HepG2 (cell line): Measurements from ENCODE around the gene NLRC3. TPM values are rescaled to one million over a fixed set of nuclear protein-coding genes. Genes with fewer than 3 reads are reported as not detected.

Source experiments
- ETV6 ChIP-seq: sonication (generic); formaldehyde crosslinking; conservative IDR thresholded peaks from 2 replicates; pipeline ENCODE4 v1.4.0; 2020; ENCODE audit warnings: missing genetic modification reagents
- FOSL2 ChIP-seq: sonication (generic); formaldehyde crosslinking; IDR thresholded peaks from 2 replicates; pipeline ENCODE4 v1.4.0; 2020; ENCODE audit warnings: missing genetic modification reagents
- FOXK2 ChIP-seq: fragments of 450-650 bp; IDR thresholded peaks from 2 replicates; pipeline ENCODE4 v1.6.1; 2016
- HNRNPL ChIP-seq: fragments of 200-400 bp; formaldehyde crosslinking; IDR thresholded peaks from 2 replicates; pipeline ENCODE4 v1.6.1; 2017; ENCODE audit warnings: mild to moderate bottlenecking, low read depth, low read length
- IRF2 ChIP-seq: IDR thresholded peaks from 2 replicates; pipeline ENCODE4 v1.6.1; 2018; ENCODE audit warnings: missing genetic modification reagents, missing compliant biosample characterization
- KMT2A ChIP-seq: sonication (generic); formaldehyde crosslinking; IDR thresholded peaks from 2 replicates; pipeline ENCODE4 v1.4.0; 2020; ENCODE audit warnings: missing genetic modification reagents
- MXD4 ChIP-seq: IDR thresholded peaks from 2 replicates; pipeline ENCODE4 v1.6.1; 2016; ENCODE audit warnings: mild to moderate bottlenecking, missing biosample characterization, missing genetic modification reagents
- NONO ChIP-seq, 2 experiments: fragments of 450-650 bp in 1 of 2; sonication (generic) in 1 of 2; formaldehyde crosslinking in 1 of 2; IDR thresholded peaks in 1 of 2; conservative IDR thresholded peaks in 1 of 2; 2 replicates each; pipeline versions ENCODE4 v1.6.1 to v1.8.0; 2017 to 2022; ENCODE audit warnings: mild to moderate bottlenecking in 1 of 2, missing genetic modification reagents in 1 of 2, moderate library complexity in 1 of 2
- NR2F1 ChIP-seq, 2 experiments: fragments of 450-650 bp in 1 of 2; formaldehyde crosslinking in 1 of 2; IDR thresholded peaks; 2 replicates each; pipeline versions ENCODE4 v1.5.0 to v1.6.1; 2016 to 2020; ENCODE audit warnings: mild to moderate bottlenecking in 1 of 2, missing compliant biosample characterization in 1 of 2, missing genetic modification reagents in 1 of 2, moderate library complexity in 1 of 2
- SOX5 ChIP-seq: IDR thresholded peaks from 2 replicates; pipeline ENCODE4 v1.6.1; 2016; ENCODE audit warnings: borderline replicate concordance
- TARDBP ChIP-seq: sonication (generic); formaldehyde crosslinking; IDR thresholded peaks from 2 replicates; pipeline ENCODE4 v1.8.0; 2022; ENCODE audit warnings: mild to moderate bottlenecking, missing genetic modification reagents
- TEAD2 ChIP-seq: sonication (generic); formaldehyde crosslinking; IDR thresholded peaks from 2 replicates; pipeline ENCODE4 v1.9.0; 2021; ENCODE audit warnings: missing genetic modification reagents
- ZBTB3 ChIP-seq: sonication (generic); formaldehyde crosslinking; IDR thresholded peaks from 2 replicates; pipeline ENCODE4 v1.4.0; 2020; ENCODE audit warnings: low read depth, mild to moderate bottlenecking, moderate library complexity, missing genetic modification reagents, borderline replicate concordance
- ZNF205 ChIP-seq: IDR thresholded peaks from 2 replicates; pipeline ENCODE4 v1.6.1; 2018; ENCODE audit warnings: missing biosample characterization, missing genetic modification reagents
- ZNF251 ChIP-seq: sonication (generic); formaldehyde crosslinking; IDR thresholded peaks from 2 replicates; pipeline ENCODE4 v1.9.0; 2021; ENCODE audit warnings: mild to moderate bottlenecking, missing genetic modification reagents
- ZNF256 ChIP-seq: sonication (generic); formaldehyde crosslinking; conservative IDR thresholded peaks from 2 replicates; pipeline ENCODE4 v1.4.0; 2020; ENCODE audit warnings: missing genetic modification reagents
- ZNF343 ChIP-seq: sonication (generic); formaldehyde crosslinking; IDR thresholded peaks from 2 replicates; pipeline ENCODE4 v1.4.0; 2020; ENCODE audit warnings: mild to moderate bottlenecking, missing genetic modification reagents
- ZNF451 ChIP-seq: sonication (generic); formaldehyde crosslinking; IDR thresholded peaks from 2 replicates; pipeline ENCODE4 v1.5.0; 2020; ENCODE audit warnings: mild to moderate bottlenecking, missing genetic modification reagents
- ZNF556 ChIP-seq: sonication (generic); formaldehyde crosslinking; IDR thresholded peaks from 2 replicates; pipeline ENCODE4 v1.4.0; 2020; ENCODE audit warnings: mild to moderate bottlenecking, missing genetic modification reagents, borderline replicate concordance
- ZNF563 ChIP-seq: sonication (generic); formaldehyde crosslinking; IDR thresholded peaks from 2 replicates; pipeline ENCODE4 v1.8.0; 2022; ENCODE audit warnings: mild to moderate bottlenecking, moderate library complexity, missing genetic modification reagents
- ZSCAN30 ChIP-seq: sonication (generic); formaldehyde crosslinking; IDR thresholded peaks from 2 replicates; pipeline ENCODE4 v1.5.0; 2020; ENCODE audit warnings: mild to moderate bottlenecking, missing genetic modification reagents
- ZSCAN9 ChIP-seq: IDR thresholded peaks from 2 replicates; pipeline ENCODE4 v1.6.1; 2016; ENCODE audit warnings: borderline replicate concordance
- polyA plus RNA-seq, 8 experiments: library from polyadenylated mRNA; depleted of rRNA in 3 of 8; stranded (reverse) in 7 of 8; unstranded in 1 of 8; fragments of >200 nt; fragmentation: Illumina TruSeq in 4 of 8; extraction: Trizol in 4 of 8; gene quantifications; 2 replicates each; pipeline versions ENCODE4 v1.2.1 to v1.2.3, GENCODE V29; 2011 to 2016; ENCODE audit warnings: low read depth in 4 of 8, missing spikeins in 1 of 8, mixed read lengths in 1 of 8; ENCODE audit not compliant: insufficient read depth in 1 of 8
- total RNA-seq, 5 experiments: library from RNA; depleted of rRNA; stranded (reverse); fragments of >200 nt; fragmentation: Illumina TruSeq; extraction: Trizol; gene quantifications; 2 replicates each; pipeline ENCODE4 v1.2.3, GENCODE V29; 2016; ENCODE audit warnings: low read depth in 1 of 5
- TF ChIP-seq, protein P1 (sequence below): sonication (generic); formaldehyde crosslinking; IDR thresholded peaks from 2 replicates; pipeline ENCODE4 v1.5.0; 2020; ENCODE audit warnings: missing genetic modification reagents, mild to moderate bottlenecking, borderline replicate concordance
- TF ChIP-seq, protein P2 (sequence below): IDR thresholded peaks from 2 replicates; pipeline ENCODE4 v1.6.1; 2016; ENCODE audit warnings: missing compliant biosample characterization, missing genetic modification reagents, borderline replicate concordance
- TF ChIP-seq, protein P3 (sequence below): sonication (generic); formaldehyde crosslinking; conservative IDR thresholded peaks from 2 replicates; pipeline ENCODE4 v1.4.0; 2020; ENCODE audit warnings: mild to moderate bottlenecking, missing genetic modification reagents, moderate library complexity

Gene NLRC3
- total and polyA plus RNA-seq, 2 of the 13 experiments (the other 11 are each of a cell fraction or from before 2014, with no cell fraction given): not detected

DNA sequence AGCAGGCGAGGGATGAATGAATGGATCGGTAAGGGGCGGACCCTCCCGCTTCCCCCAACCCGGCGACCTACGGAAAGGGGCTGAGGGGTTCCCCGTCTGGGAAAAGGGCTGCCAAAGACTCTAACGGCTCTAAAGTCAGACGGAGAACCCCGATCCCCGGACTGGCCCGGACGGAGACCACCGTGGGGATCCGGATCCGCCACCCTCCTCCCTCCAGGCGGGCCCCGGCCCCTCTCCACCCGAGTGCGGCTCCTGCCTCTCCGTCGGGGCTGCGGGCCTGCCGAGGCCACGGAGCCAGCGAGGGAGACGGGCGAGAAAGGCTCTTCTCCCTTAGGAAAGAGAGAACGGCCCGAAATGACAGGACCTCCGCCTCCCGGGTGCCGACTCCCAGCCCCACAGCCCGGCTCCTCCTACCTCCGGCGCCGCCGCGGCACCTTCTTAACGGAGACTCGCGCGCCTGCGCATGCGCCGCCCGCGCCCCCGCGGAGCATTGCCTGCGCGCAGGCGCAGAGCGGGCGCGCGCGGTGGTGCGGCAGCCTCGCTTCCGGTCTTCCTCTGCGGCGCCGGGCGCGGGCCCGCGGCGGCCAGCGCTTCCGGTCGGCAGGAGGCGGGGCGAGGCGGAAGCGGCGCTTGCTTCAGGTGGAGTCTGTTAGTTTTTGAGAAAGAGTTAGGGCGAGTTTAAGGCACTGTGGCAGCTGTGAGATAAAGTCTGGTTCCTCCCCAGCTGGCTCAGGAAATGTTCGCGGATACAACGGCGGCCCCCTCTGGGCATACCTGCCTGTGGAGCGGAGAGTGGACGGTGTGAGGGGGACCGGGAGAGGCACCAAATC is 34.2 kb upstream of the NLRC3 start, which contains the start of gene SLX4 (continued):
- TF ChIP-seq, protein P1, sequence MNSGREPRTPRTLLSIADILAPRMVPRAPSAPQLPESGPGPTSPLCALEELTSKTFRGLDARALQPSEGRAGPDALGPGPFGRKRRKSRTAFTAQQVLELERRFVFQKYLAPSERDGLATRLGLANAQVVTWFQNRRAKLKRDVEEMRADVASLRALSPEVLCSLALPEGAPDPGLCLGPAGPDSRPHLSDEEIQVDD (CRISPR knock-in tag): no peak
- TF ChIP-seq KMT2A (CRISPR knock-in tag) (no peak; the same call in none of the 2 replicates), TARDBP (CRISPR knock-in tag) (no peak), HNRNPL (no peak), ZNF205 (CRISPR knock-in tag) (no peak), ZBTB3 (CRISPR knock-in tag) (no peak), TEAD2 (CRISPR knock-in tag) (no peak), NONO (IDR thresholded peaks at IDR 0.05) (no peak), NONO (CRISPR knock-in tag; conservative IDR thresholded peaks at IDR 0.05) (peak; percentile 31; the same call in 1 of the 2 replicates), MXD4 (0 out of 2 replicates have a peak, but pooled peaks have one; percentile 33), ZNF343 (CRISPR knock-in tag) (no peak), ZSCAN30 (CRISPR knock-in tag) (no peak), ZNF251 (CRISPR knock-in tag) (no peak), FOXK2 (no peak), ZNF256 (CRISPR knock-in tag) (no peak; the same call in 1 of the 2 replicates), IRF2 (CRISPR knock-in tag) (no peak), ETV6 (CRISPR knock-in tag) (no peak), FOSL2 (CRISPR knock-in tag) (no peak), ZNF556 (CRISPR knock-in tag) (no peak), ZNF563 (CRISPR knock-in tag) (no peak), SOX5 (CRISPR knock-in tag) (0 out of 2 replicates have a peak, but pooled peaks have one; percentile 7), NR2F1 (CRISPR knock-in tag; IDR thresholded peaks at IDR 0.05) (no peak), ZSCAN9 (CRISPR knock-in tag) (peak; percentile 48; the same call in 1 of the 2 replicates), ZNF451 (no peak)
- TF ChIP-seq, protein P2, sequence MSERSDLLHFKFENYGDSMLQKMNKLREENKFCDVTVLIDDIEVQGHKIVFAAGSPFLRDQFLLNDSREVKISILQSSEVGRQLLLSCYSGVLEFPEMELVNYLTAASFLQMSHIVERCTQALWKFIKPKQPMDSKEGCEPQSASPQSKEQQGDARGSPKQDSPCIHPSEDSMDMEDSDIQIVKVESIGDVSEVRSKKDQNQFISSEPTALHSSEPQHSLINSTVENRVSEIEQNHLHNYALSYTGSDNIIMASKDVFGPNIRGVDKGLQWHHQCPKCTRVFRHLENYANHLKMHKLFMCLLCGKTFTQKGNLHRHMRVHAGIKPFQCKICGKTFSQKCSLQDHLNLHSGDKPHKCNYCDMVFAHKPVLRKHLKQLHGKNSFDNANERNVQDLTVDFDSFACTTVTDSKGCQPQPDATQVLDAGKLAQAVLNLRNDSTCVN (CRISPR knock-in tag): no peak; the same call in 1 of the 2 replicates
- TF ChIP-seq, protein P3, sequence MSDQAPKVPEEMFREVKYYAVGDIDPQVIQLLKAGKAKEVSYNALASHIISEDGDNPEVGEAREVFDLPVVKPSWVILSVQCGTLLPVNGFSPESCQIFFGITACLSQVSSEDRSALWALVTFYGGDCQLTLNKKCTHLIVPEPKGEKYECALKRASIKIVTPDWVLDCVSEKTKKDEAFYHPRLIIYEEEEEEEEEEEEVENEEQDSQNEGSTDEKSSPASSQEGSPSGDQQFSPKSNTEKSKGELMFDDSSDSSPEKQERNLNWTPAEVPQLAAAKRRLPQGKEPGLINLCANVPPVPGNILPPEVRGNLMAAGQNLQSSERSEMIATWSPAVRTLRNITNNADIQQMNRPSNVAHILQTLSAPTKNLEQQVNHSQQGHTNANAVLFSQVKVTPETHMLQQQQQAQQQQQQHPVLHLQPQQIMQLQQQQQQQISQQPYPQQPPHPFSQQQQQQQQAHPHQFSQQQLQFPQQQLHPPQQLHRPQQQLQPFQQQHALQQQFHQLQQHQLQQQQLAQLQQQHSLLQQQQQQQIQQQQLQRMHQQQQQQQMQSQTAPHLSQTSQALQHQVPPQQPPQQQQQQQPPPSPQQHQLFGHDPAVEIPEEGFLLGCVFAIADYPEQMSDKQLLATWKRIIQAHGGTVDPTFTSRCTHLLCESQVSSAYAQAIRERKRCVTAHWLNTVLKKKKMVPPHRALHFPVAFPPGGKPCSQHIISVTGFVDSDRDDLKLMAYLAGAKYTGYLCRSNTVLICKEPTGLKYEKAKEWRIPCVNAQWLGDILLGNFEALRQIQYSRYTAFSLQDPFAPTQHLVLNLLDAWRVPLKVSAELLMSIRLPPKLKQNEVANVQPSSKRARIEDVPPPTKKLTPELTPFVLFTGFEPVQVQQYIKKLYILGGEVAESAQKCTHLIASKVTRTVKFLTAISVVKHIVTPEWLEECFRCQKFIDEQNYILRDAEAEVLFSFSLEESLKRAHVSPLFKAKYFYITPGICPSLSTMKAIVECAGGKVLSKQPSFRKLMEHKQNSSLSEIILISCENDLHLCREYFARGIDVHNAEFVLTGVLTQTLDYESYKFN (CRISPR knock-in tag): no peak
